Retinal pigment epithelial cell (primary cell): ENCODE measurements around the gene NCK2.

Experiments used
- DNase-seq: peaks from one replicate; pipeline ENCODE4 v3.0.0-alpha.2; 2010; ENCODE audit warnings: low read depth
- H3K4me3 ChIP-seq: 2 replicates; pipeline ENCODE4 v1.5.1; 2011; ENCODE audit warnings: mild to moderate bottlenecking, low read length, control low read depth, moderate library complexity
- TF ChIP-seq, protein P1 (sequence below): conservative IDR thresholded peaks from 2 replicates; pipeline ENCODE4 v1.5.1; 2011; ENCODE audit warnings: low read depth, low read length, control low read depth, inconsistent platforms

Gene NCK2

DNA sequence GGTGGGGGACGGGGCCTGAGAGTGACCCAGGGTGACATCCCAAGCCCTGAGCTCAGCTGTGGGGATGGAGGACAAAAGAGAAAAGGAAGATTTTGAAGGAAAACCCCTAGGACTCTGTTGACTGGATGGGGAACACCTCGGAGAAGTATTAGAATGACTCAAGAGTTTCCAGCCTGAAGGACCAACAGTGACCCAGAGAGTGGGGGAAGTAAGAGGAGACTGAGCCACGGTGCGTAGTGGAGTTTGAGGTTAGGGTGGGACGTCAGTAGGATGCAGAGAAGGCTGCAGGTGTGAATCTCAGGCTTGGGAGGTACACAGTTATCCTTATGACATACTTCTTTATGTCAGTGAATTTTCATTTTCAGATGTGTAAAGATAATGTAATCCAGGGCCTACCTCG lies 119.5 kb downstream of the NCK2 start:
- H3K4me3 ChIP-seq = no peak overlapping the region
- DNase-seq = no peak

DNA sequence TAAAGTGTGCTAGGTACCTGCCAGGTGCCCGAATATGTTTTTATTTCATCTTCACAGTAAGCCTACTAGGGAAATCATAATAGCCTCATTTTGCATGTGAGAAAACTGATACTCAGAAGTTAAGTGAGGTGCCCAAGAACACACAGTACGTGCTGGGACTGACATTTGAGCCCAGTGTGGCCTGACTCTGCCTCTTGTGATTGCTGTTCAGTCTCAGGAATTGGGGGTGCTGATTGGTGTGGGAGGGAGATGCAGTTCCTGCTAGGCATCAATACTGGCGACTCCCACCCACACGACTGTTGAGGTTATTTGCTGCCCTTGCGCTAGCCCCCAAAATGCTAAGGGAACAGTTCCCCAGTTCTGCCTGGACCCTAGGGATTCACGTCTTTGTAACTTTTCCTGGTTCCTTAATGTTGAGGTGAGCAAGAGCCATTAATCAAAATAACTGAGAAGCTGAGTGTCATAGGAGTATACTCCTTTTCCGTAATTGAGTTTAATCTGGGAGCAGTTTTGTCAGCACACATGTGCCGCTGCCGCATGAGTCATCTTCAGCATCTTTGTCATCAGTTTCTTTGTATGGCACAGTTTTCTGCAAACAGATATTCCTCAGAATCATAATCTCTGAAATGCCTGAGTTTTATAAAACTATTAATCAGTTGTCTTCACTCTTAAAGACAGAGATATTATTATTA lies 120.7 kb downstream of the NCK2 start:
- DNase-seq = no peak
- H3K4me3 ChIP-seq = no peak overlapping the region
- TF ChIP-seq, protein P1, sequence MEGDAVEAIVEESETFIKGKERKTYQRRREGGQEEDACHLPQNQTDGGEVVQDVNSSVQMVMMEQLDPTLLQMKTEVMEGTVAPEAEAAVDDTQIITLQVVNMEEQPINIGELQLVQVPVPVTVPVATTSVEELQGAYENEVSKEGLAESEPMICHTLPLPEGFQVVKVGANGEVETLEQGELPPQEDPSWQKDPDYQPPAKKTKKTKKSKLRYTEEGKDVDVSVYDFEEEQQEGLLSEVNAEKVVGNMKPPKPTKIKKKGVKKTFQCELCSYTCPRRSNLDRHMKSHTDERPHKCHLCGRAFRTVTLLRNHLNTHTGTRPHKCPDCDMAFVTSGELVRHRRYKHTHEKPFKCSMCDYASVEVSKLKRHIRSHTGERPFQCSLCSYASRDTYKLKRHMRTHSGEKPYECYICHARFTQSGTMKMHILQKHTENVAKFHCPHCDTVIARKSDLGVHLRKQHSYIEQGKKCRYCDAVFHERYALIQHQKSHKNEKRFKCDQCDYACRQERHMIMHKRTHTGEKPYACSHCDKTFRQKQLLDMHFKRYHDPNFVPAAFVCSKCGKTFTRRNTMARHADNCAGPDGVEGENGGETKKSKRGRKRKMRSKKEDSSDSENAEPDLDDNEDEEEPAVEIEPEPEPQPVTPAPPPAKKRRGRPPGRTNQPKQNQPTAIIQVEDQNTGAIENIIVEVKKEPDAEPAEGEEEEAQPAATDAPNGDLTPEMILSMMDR = no peak

More for the DNA sequence above, 119.5 kb downstream of the NCK2 start:
- TF ChIP-seq, protein P1 = no peak

GRCh38 chr2:105866216-105867185 lies 121.8 kb downstream of the NCK2 start:
- peak; percentile 33 for DNase-seq
- H3K4me3 ChIP-seq = no peak overlapping the region
- TF ChIP-seq, protein P1 = no peak

DNA sequence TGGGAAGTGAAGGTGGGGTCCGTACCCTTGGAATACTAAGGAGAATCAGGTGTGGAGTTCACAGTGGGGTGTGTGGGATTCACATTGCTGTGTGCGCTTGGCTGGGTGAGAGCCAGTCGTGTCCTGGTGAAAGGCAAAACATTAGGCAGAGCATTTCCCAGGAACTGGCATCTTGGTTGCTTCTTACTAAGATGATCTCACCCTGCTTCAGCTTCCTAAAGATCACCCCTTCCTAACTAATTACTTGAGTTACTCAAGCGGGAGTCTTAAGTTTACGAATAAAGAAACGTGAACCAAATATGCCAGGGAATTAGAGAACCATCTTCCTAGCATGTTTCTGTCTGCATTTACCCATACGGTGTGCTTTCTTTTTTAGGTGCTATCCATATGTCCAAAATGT lies 122.9 kb downstream of the NCK2 start:
- DNase-seq = no peak
- TF ChIP-seq, protein P1 = no peak

GRCh38 chr2:105868060-105868459 lies 123.3 kb downstream of the NCK2 start:
- DNase-seq = no peak

More for the DNA sequence above, 122.9 kb downstream of the NCK2 start:
- no peak overlapping the region for H3K4me3 ChIP-seq

DNA sequence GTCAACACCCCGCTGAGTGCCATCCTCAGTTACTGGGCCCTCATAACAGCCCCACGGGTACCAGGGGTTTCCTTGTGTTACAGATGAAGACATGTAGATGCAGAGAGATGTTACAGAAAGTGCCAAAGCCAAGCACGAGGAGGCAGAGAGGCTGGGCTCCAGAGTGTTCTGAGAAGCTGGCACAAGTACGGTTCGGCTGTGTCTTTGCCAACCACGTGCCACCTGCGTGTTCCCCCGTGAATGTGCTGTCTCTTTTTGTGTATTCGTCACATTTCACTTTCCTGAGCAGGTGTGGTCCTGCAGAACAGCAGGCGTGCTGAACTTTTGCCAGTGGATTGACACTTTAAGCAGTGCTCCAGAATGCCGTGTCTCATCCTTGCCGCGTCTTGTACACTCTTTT lies 124.6 kb downstream of the NCK2 start:
- TF ChIP-seq, protein P1 = no peak
- no peak overlapping the region for H3K4me3 ChIP-seq
- no peak for DNase-seq

More at GRCh38 chr2:105868060-105868459, 123.3 kb downstream of the NCK2 start:
- TF ChIP-seq, protein P1 = no peak
- H3K4me3 ChIP-seq = no peak overlapping the region
